HT-29 (cell line): Measurements from ENCODE around the gene LMX1B. TPM values are rescaled to one million over a fixed set of nuclear protein-coding genes. Genes with fewer than 3 reads are reported as not detected.
"Not testable (repeated sequence)": the region's sequence is repeated elsewhere in the genome, so short reads cannot be mapped to it uniquely, and the experiment has no call there.

ENCODE experiments used
- DNase-seq: peaks from one replicate; pipeline ENCODE4 v3.0.0-alpha.2; 2015; ENCODE audit warnings: low spot score
- total RNA-seq: library from RNA; depleted of rRNA; stranded (reverse); fragments of >200 nt; shearing (Covaris generic); gene quantifications from 2 replicates; pipeline ENCODE4 v1.2.3, GENCODE V29; 2014

The LMX1B gene
- total RNA-seq, 1 experiment from 2014 or later = not detected

DNA sequence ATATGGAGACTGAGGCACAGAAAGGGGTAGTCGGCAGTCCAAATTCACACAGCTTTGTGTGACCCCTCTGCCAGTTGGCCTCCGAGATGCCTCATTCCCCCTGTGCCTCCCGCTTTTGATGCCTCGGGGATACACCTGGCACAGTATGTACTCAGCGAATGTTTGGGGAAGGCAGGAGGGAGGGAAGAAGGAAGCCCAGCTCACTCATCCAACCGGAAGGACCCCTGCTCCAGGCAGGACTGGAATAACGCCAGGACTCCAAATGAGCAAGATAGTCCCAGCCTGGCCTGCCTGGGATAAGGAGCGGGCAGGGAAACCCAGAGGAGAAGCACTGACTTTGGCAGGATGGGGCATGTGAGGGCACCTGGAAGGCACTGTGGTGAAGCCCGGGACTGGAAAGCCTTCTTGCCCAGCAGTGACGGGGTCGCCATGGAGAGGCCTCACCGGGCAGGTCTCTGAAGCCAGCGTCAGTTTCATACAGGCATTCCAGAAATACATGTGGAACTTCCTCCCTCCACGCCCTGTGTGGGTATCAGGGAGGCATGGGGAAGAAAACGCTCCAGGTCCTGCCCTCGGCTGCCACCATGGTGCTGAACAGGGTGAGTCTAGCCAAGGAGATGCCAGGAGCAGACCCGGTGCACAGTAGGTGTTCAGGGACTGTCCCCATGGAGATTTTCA, 20.3 kb downstream of the LMX1B start:
- no peak for DNase-seq

DNA sequence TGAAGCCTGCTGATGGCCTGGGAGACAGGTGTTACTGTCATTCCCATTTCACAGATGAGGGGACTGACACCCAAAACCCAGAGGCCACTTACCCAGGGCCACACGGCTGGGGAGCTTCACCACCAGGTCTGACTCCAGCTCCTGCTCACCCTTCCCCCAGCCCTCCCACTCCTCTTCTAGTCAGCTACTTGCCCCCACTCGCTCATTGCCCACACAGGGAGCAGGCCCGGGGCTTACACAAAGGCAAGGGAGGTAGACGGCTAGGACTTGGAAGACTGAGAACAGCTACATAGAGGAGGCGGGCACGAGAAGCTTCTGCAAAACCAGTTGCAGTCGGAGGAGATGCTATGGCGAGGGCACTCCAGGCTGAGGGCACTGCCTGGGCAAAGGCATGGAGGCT, 21.3 kb downstream of the LMX1B start:
- DNase-seq = no peak

DNA sequence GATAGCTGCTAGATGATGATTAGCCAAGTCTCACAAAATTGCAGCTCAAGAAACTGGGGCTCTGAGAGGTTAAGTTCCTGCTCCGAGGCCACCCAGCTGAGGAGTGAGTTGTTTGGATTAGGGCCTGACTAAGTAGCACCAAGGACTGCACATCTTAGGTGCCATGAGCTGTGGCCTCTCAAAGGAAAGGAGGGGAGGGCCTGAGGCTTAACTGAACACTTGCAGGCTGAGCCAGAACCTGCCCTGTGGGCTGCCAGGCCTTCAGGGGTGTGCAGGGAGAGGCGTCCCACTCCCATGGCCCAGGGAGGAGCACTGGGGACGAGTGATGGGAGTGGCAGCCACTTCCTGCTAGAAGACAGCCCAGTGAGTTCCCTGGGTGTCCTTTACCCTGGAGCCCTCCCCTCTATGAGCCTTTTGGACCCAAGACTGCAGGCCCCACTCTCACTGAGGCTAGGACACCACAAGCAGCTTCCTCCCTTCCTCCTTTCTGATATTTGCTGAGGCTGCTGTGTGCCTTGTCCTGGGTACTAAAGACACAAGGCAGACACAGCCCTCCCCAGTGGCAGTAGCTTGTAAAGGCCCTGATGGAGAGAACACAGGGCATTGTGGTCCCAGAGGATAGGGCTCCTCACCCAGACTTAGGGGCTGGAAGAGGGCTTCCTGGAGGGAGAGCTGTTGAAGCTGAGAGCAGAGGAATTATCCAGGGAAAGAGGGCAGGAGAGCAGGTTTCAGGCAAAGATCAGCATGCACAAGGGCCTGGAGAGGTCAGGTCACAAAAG, 22.1 kb downstream of the LMX1B start:
- no peak for DNase-seq

DNA sequence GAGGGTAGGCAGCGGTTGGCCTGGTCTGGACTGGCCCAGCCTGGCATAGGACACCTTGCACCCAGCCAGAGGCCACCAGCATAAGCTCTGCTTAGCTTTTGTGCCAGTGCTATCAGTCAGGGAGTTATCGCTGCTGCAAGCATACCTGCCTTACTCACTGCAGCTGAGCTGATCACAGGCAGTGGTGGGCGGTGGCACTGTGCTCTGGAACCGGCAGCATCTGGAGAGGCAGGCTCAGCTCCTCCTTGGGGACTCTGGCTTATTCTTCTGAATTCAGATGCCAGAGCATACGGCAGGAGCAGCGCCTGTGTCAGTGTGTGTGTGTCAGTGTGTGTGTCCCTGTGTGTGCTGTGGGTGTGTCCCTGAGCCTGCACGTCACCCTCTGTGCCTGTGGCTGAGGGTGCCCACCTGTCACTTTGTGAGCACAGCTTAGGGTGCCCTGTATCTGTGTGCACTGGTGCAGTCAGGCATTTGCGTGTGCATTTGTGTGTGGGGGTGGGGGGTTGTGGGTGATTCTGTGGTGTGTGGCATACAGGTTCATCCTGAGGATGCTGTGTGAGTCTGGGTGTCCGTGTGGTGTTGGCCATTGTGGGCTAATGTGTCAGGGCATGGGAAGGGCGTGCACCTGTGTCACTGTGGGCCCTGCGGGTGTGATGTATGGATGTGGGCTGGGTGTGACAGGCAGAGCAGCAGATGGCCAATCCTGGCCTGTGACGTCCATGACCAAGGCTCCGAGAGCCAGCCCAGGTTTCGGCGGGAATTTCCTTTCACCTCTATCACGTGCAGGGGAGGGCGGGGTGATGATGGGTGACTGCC, 23.5 kb downstream of the LMX1B start:
- DNase-seq = no peak

DNA sequence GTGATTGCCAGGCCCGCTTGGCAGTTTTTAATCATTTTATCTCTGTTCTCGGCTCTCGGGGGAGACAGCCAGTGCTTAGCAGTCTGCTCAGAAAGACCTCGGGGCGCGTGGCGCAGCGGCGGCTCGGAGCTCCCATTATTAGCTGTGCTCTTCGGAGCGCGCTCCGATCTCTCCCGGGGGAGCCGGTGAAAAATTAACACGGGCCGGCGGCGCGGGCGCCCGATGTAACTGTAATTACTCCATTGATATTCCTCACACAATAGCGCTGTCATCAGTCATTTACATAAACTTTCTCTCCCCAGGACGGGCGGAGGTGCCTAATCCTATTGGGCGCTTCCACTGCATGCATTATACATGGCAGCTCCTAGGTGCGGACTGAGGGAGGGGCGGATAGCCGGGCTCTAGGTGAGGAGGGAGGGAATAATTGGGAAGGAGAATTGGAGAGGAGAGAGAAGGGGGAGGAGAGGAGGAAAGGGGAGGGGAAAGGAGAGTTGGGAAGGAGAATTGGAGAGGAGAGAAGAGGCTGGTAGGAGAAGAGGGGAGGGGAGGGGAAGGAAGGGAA, 24.9 kb downstream of the LMX1B start:
- DNase-seq = no peak

DNA sequence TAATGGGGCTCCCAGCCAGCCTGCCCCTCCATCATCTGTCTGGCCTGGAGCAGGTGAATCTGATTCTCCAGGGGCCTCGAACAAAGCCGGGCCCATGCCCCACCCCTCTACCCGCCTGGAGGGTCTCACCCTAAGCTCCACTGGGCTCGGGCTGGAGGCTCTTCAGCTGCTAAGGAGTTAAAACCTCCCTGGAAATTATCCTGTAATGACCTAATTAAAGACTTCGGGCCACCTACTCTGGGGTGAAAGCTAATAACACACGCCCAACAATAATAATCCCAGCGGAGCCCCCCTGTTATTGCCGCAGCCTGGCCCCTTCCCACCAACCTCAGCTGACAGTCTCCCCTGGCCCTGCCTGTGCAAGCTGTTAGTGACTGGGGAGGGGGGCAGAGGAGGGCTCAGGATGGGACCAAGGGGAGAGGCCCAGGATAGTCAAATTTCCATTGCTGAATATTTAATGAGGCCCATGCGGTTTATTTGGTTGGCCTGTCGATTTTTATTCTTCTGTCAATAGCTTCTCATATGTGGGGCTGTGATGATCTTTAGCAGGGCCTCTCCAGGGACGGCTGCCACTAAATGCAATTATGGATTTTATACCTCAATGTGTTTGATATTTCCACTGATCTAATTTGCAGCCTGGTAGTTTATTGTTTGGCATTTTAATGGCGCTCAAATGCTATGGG, 25.7 kb downstream of the LMX1B start:
- DNase-seq = no peak

DNA sequence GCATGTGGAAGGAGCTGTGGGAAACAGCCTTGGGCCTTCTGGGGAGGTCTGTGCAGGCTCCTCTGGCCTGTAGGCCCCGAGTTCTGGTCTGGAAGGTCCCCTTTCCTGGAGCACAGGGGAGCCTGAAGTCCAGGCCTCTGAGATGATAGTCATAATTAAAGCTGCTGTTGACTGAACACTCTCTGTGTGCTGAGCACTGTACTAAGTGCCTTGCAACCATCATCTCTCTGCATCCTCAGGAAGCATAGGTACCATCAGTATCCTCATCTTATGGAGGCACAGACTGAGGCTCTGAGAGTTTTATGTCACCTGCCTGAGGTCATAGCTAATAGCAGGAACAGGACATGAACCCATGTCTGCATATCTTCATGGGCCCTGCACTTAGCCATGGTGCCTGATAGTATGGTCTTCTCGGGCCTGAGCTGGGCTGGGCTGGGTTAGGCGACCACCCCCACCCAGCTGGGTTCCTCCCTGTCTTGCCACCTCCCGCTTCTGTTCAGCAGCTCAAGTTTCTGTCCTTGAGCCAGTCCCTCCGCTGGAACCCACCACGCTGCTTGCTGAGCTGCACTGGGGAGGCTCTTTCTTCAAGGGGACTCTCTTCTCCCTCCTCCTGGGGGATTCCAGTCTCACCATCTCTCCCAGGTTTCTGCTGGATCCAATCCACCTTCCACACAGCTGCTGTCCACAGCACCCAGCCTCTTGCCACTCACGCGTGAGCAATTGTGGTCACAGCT, 27.6 kb downstream of the LMX1B start:
- no peak for DNase-seq

DNA sequence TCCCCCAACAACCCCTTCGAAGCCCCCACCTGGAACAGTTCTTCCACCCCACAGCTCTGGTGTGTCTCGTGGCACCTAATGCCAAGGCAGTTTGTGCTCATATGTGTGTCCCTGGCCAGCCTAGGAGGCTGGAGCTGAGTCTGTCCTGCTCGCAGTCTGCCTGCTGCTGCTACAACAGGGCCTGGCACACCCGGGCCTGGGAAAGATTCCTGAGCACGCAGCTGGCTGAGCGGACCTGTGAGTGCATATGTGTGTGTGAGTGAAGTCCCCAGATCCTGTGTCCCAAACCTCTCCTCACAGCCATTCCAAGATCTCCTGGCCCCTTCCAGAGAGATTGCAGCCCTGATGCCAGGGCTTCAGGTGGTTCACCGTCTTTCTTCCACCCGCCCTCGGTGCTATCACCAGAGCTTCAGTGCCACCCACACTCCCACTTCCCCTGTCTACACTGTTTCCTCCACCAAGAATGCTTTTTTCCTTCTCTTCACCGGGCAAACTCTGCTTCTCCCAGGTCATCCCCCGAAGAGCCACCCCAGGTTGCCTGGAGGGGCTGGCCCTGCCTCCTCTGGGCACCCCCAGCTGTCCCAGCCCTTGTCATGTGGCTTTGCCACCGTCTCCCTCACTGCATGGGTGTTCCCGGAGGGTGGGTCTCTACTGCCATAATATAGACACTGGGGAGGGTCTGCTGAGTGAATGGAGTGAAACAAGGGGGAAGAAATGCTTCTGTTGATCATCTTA, 28.4 kb downstream of the LMX1B start:
- no peak for DNase-seq

DNA sequence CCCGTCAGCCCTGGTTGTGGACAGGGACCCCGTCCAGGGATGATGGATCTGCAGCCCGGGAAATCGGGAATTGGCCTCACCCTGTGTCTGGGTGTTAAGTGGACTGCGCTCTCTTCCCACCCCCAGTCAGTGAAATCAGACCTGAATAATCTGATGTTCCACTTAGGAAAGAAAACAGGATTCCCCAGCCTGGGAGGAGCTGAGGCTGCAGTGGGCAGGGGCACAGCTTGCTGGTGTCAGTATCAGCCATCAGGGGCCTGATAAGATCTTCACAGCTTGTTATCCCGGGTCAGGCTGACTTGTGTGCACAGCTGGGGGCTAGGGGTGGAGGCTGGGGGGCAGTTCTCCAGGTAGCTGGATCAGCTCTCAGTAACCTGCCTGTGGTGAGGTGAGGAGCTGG, 29.1 kb downstream of the LMX1B start:
- DNase-seq = no peak

DNA sequence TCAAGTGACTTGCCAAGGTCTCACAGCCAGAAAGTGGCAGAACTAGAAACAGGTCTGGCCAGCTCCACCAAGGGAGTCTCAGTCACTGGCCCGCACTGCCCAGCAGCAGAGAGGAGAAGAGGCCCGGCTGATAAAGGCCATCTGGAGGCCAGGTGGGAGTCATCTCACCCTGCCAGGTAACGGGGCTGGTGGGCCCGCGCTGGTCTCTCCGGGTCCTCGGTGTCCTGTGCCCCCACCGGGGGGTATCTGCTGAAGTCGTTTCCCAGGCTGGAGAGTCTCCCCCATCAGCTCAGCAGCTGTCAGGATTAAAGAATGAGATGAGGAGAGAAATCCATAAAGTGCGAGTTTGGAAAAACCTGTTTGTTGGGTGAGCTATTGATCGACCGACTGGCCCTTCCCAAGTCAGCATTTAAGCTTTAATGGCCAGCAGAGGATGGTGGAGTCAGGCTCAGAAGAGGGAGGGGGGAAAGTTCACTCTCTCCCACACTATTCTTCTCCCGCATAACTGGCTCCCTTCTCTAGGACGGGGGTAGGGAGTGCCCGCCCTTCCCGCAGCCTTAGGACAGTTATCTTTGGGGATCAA, 30.3 kb downstream of the LMX1B start:
- peak; percentile 54 for DNase-seq

DNA sequence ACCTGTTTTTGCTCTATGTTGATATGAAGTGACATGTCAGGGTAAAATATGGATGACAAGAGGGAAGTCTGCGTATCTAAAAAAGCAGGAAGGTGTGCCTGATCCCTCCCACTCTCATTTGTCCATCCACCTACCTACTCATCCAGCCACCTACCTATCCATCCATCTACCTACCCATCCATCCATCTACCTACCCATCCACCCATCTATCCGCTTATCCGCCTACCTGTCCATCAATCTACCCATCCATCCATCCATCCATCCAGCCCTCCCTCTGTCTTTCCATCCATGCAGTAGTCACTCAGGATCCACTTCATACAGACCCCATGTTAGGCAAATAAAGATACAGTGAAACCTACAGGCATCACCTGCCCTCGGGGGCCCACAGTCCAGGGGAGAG, 32.4 kb downstream of the LMX1B start:
- no peak for DNase-seq

DNA sequence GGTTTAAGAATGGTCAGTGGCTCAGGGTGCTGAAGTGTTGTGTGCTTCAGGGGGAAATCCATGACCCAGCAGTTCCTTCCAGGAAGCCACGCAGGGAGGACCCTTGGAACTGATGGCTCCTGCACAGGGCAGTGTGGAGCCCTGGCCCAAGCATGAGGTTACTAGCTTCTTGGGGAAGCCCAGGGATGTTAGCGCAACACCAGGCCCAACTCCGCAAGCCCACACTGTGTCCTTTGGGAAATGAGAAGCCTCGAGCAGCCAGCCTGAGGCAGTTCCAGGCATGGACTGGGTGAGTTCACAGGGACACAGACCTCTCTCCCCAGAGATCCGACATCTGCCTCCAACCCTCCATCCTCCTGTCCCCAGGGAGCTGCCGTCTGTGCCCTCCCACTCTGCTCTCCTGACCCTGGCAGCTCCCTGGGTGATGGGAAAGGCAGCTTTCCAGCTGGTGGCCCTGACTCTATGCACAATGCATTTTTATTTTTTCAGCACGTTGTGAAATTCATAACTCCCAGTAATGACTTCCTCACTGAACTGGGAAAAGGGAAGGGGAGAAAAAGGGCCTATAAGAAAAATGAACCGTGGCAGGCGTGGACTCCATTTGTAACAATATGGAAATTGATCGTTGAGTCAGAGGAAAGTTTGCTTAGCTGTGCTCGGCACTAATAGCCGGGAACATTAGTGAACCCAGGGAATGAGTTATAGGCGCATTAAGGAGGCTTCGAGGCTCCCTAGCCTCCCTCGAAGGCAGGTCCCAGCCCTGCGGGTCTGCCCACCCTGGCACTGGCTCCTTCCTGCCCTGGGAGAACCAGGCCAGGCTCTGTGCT, 34.1 kb downstream of the LMX1B start:
- DNase-seq = no peak

DNA sequence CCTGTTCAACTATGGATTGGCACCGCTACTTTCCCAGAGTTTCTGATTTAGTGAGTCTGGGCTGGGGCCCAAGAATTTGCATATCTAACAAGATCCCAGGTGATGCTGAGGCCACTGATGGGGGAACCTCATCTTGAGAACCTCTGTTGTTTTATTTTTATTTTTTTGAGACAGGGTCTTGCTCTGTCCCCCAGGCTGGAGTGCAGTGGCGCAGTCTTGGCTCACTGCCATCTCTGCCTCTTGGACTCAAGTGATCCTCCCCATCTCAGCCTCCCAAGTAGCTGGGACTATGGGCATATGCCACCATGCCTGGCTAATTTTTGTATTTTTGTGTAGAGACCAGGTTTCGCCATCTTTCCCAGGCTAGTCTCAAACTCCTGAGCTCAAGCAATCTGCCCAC, 35.7 kb downstream of the LMX1B start:
- DNase-seq = no peak

DNA sequence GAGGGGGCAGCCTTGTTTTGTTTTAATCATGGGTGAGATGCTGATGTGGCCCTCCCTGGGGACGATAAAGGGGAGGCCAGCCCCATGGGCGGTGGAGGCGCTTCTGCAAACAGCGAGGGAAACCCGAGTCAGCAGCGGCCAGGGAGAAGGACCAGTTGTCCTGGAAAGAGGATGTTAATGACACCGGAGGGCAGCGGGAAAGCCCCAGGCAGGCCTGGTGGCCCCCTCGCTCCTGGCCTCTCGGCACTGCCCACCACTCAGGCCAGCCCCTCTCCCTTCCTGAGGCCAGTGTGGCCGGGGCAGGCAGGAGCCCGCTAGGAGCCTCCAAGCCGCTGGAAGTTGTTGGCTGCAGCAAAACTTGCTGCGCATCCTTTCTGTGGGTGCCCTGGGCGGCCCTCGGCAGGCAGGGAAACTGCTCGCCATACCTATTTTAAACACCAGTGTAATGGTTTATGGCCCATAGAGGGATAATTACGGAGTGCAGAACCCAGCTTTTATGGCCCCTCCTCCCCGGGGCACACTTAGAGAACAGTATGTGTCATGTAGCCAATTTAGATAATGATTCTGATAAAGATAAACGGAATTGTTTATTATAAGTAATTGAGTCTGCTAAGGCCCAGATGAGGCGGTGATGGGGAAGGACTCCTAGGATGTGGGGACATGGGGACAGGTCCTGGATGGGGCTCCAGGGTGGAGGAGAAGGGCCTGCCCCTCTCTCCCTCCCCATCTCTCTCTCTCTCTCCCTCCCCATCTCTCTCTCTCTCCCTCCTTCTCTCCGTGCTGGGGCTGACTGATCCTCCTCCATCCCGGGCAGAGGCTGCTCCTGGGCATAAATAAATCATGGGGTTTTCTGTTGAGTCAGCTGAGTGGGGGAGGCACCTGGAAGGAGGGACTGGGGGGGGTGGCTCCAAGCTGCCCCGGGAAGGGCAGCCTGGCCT, 36.9 kb downstream of the LMX1B start:
- DNase-seq = no peak

DNA sequence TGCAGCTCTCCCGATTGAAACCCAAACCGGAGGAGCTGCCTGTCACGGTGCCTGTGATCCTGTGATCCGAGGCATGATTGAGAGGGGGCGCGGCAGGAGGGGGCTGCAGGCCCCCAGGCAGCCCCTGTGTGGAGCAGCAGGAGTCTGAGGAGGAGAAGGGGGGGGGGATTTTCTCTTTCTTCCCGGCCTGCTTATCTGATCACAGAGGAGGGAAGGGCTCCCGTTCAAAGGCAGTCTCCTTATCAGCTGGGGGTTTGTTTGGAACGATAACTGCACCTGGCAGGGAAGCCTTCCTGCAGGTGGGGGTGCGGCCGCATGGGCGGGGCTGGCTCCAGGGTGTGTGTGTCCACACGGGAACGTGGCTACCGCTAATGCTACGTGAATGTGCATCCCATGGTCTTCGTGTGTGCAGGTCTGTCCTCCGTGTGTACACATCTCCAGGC, 38.4 kb downstream of the LMX1B start:
- DNase-seq = no peak

DNA sequence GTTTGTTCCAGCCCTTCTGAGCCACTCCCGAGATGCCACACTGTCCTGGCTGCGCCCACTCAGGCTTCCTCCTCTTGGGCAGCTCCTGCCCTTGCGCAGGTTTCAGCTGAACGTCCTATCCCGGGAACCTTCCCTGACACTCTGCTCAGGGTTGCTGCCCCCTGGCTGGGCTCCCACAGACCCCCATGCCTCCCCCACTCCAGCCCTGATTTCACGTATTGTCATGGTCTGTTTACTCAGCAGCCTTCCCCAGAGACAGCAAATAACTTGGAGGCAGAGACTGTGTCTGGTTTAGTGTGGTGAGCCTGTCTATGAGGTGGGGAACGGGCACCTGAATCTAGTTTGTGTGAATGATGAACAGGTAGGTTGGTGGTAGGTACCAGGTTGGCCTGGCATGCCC, 40.4 kb downstream of the LMX1B start:
- no peak for DNase-seq

DNA sequence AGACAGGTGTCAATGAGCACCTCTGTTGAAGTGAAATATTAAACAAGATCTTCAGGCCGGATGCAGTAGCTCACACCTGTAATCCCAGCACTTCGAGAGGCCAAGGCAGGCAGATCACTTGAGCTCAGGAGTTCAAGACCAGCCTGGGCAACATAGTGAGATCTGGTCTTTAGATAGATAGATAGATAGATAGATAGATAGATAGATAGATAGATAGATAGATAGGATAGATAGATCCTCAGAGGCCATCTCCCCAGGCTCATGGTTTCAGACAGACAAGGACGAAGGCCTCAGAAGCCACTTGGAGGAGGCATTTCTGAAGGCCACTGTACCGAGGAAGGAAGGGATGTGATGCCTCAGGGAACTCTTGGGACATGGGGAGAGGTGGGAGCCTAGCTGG, 42.5 kb downstream of the LMX1B start:
- DNase-seq = not testable (repeated sequence)
